GM12875 (cell line): Measurements from ENCODE around the gene ARHGAP31.

Experiments
- H3K4me3 ChIP-seq: one replicate; pipeline ENCODE4 v1.5.1; 2011; ENCODE audit warnings: low read depth, low read length, control low read depth
- CTCF ChIP-seq: IDR thresholded peaks from 2 replicates; pipeline ENCODE4 v1.5.1; 2011; ENCODE audit warnings: low read depth, mild to moderate bottlenecking, control low read depth, inconsistent platforms, low read length, moderate library complexity, borderline replicate concordance; ENCODE audit not compliant: insufficient read depth

The ARHGAP31 gene

GRCh38 chr3:119402791-119403190 lies 108.6 kb downstream of the ARHGAP31 start:
- no peak overlapping the region for H3K4me3 ChIP-seq
- no peak for TF ChIP-seq CTCF

- TF ChIP-seq CTCF, result no peak
- no peak overlapping the region for H3K4me3 ChIP-seq
Observed at GRCh38 chr3:119403201-119403600, 109.0 kb downstream of the ARHGAP31 start.

- no peak overlapping the region for H3K4me3 ChIP-seq
- TF ChIP-seq CTCF, result no peak
Observed at GRCh38 chr3:119405315-119405714, 111.1 kb downstream of the ARHGAP31 start.

- no peak for TF ChIP-seq CTCF
- no peak overlapping the region for H3K4me3 ChIP-seq
Observed at GRCh38 chr3:119408243-119408950, 114.2 kb downstream of the ARHGAP31 start.

GRCh38 chr3:119409844-119410243 lies 115.7 kb downstream of the ARHGAP31 start:
- no peak for TF ChIP-seq CTCF

GRCh38 chr3:119413603-119414280 lies 119.6 kb downstream of the ARHGAP31 start:
- no peak overlapping the region for H3K4me3 ChIP-seq
- TF ChIP-seq CTCF, result no peak

More at GRCh38 chr3:119409844-119410243, 115.7 kb downstream of the ARHGAP31 start:
- H3K4me3 ChIP-seq, result no peak overlapping the region

GRCh38 chr3:119416873-119417272 lies 122.7 kb downstream of the ARHGAP31 start:
- H3K4me3 ChIP-seq, result no peak overlapping the region
- no peak for TF ChIP-seq CTCF
